ENCODE measurements around the gene ALS2.
"Not testable (repeated sequence)": the region's sequence is repeated elsewhere in the genome, so short reads cannot be mapped to it uniquely, and the experiment has no call there.

Gene ALS2

DNA sequence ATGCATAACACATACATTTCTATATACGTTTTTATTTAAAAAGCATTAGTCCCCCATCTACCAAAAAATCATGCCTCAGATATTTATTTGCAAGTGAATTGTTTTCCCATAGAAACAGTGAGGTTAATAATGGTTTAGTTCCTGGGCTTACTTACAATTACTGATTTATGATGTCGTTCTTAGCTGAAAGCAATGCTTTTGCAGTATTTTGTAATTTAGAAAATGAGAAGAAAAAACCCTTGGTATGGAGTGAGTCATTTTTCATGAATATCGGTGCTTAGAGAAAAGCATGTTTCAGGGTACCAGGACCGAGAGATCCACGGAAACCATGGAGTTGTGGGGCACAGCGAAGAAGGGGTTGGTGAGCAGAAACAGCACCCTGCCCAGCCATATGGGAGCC is 13.6 kb upstream of the ALS2 start:
- no peak for DNase-seq (ENCODE audit: low read depth, low spot score)

DNA sequence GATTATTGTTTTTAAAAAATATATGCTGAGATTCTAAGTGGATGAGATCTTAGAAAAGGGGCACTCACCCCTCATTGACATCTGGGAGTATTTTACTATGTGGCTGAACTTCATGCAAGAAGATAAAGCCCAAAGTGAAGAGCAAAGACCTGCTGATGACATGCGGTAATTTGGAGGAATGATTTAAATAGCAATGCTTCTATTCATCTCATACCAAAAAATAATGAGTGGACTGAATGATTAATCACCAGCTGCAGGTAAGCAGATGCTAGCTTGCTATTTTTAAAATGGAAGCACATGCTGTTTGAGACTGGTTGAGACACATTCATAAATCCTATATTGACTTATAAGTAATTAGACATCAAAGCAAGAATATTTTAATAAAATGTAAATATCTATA is 12.9 kb upstream of the ALS2 start:
- no peak for DNase-seq (ENCODE audit: low read depth, low spot score)

DNA sequence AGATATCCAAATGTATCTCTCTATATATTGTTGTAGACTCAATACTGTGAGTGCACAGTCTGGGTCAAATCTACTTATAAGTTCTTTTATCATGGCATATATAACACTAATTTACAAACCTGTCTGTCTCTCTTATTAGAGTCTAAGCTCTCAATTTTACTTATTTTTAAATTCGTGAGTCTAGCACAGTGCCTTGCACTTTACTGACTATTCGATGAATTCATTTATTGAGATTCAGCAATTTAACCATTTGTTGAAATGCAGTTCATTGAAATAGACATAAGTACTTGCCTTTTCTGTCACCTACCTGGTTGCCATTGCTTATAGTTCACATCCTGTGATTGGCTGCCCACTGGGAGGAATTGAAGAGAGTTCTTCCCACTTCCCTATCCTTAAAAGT is 10.3 kb upstream of the ALS2 start:
- no peak for DNase-seq (ENCODE audit: low read depth, low spot score)

DNA sequence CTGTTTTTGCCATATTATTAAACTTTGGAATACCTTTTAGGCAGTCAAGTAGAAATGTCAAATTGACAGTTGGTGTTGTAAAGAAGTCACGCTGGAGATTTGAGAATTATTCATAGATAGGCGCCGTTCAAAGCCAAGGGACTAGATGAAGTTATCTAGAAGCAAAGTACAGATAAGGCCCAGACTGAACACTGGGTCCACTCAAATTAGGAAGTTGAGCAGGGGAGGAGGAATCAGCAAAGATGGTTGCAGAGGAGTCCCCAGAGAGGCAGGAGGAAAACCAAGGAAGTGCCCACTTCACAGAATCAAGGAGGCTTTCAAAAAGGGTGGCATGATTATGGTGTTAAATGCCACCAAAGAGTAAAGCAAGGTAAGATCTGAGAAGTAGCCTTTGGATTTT is 9.6 kb upstream of the ALS2 start:
- DNase-seq (ENCODE audit: low read depth, low spot score), result no peak

DNA sequence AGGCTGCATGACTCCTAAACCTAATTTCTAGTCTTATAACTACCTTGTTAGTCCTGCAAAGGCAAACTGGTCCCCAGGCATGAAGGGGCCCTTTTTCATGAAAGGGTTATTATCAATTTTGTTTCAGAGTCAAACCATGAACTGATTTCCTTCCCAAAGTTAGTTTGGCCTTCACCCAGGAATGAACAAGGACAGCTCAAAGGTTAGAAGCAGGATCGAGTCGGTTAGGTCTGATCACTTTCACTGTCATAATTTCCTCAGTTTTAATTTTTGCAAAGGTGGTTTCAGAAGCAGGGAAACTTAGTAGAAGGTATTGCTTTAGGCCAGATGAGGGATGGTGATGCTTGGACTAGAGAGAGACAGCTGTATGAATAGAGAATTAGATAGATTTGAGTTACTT is 8.7 kb upstream of the ALS2 start:
- no peak for DNase-seq (ENCODE audit: low read depth, low spot score)

DNA sequence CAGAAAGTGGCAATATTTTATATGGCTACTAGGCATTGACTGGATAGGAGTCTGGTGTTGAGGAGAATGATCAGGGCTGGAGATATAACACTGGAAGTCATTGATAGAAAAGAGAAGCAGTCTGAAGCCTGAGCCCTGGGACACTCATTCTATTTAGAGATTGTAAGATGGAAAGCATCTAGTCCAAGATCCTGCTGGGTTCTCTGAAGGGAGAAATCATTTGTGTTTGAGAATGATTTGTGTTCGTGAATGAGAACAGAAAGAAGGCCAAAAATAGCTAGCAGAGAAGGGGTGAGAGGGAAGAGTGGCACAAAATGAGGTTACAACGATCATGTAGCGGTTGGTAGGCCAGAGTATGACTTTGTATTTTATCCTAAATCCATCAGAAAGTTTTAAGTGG is 7.6 kb upstream of the ALS2 start:
- DNase-seq (ENCODE audit: low read depth, low spot score), result no peak

DNA sequence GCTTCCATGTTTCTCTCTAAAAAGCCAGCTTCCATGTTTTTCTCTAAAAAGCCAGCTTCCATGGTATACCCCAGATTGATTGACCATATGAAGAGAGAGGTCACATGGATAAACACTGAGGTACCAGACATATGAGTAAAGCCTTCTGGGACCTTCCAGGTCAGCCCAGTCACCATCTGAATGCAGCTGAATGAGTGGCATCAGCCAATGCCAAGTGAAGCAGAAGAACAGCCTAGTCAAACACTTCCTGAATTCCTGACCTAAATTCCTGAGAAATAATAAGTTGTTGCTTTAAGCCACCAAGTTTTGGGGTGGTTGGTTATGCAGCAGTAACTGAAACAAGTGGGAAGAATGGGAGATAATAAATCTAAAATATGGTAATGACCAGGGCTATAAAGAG is 5.7 kb upstream of the ALS2 start:
- DNase-seq (ENCODE audit: low read depth, low spot score), result no peak

DNA sequence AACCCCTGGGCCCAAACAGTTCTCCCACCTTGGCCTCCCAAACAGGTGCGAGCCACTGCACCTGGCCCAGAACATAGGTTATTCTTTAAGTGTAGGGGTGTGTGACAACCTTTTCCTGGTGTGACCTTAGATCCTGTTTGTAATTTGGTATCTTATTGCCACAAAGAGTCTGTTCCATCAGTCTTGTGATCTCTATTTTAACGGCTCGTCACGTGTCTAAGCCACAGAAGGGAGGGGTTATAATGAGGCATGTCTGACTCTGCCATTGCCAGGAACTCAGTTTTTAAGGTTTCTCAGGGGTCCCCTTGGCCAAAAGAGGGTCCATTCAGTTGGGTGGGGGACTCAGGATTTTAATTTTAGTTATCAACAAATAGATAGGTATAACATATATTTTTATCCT is 4.4 kb upstream of the ALS2 start:
- DNase-seq (ENCODE audit: low read depth, low spot score), result no peak

DNA sequence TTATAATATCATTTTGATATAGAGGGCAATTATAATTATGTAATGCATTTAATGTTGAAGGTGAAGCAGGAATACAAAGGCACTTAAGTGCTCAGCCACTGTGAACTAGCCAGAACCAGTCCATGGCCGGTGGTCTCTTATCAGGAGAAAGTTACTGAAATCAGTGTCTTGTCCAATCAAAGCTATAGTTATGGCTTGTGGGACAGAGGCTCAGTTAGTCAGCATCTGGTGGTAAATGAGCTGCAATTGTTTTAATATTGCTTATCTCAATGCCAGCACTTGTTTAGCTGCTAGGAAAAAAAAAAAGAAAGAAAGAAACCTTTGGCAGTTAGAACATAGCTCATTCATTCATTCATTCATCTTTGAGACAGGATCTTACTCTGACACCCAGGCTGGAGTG is 3.8 kb upstream of the ALS2 start:
- DNase-seq (ENCODE audit: low read depth, low spot score), result no peak

DNA sequence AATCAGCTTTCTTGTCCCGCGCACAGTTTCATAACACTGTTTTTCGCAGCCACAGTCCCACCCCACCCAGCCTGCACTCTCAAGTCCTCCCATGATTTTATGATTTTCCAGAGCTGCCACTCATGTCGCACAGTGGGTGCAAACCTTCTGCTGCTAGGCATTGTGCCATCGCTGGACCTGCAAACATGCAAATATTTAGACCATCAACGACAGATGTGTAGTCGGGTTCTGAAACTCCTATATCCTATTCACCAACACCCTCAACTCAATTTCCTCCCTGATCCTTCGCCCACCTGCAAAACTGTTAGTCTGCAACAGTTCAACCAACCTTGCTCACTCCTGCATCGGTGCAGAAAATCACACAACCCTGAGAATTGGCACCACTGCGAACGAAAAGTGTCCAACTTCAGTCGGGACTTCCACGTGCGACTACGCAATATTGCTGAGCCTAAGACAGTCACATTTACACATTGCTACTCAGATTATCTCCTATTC is 871 bp upstream of the ALS2 start:
- no peak for DNase-seq (ENCODE audit: low read depth, low spot score)

DNA sequence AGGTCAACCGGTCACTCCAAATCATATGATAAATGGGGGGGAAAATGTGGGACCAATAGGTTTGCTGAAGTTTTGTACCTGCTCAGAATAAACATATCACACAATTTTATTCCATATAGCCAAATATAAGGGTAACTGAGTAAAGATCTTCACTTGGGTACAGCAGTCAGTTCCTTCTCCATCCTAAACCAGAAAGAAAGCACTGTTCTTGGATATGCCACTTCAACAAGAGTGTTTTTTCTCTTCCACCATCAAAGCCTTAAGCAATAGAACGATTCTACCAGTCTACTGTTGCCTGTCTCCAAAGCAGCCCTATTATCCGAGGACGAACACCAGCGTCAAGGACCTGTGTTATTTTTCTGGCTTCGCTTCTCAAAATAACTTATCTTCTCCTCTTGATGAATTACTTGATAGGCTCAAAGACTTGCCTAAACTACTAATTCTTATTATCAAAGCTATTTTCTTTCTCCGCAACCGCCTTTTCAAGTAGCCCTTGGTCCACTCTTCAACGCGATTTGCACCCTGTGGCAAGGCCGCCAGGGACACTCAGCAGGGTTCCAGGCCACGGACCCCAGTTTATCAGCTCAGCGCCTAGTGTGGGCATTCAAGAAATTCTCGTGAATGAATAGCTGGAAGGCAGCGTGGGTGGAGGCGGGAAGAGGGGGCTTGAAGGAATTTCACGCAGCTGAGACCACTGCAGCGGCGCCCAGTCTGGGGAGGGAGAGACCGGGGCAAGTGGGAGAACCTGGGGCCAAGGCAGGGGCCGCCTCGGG is 646 bp downstream of the ALS2 start:
- no peak for DNase-seq (ENCODE audit: low read depth, low spot score)

DNA sequence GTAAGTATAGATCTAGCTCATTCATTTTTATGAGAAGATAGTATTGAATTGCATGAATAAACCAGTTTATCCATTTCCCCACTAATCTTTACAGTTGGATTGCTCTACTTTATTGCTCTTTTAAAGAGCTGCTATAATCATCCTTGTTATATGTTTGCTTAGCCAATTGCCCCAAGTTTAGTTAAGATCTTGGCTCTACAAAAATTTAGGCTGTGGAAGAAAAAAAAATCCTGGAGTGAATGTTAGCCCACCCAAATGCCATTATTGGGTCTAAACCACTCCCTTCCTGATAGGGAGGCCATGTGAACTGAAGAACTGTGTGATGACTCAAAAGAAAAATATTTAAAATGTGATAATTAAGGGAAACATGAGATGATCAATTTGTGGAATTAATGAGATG is 2.9 kb downstream of the ALS2 start:
- no peak for DNase-seq (ENCODE audit: low read depth, low spot score)

DNA sequence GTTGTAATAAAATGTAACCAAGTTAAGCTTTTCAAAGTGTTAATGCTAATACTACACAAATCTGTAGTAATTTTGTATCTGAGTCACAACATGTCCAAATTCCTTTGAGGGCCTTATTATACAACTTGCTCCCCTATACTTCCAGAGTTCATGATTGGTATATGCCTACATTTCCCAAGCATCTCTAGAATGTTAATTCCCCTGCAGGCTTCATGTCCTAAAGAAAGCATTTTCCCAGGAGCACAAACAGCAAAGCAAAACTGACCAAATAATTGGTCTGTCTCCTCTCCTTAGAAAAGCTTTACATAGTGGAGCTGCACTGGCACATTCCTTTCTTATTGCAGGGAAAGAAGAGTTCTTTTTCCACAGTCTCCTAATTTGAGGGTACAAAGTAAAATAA is 3.7 kb downstream of the ALS2 start:
- no peak for DNase-seq (ENCODE audit: low read depth, low spot score)

DNA sequence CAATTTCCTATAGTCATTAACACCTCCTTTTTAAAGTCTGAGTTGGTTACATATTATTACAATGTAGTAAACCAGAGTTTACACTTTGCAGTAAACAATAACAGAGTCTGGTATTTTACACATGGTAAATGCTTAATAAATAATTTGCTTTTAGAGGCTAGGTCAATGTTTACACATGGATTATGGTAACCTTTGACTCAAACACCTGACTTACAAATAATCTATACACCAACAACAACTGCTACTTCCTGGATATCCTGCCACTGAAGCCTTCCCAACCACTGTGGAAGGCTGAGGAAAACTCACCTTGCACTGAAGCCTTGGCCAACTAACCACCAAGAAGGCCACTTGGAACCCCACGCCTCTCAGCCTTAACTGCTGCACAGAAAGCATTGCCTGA is 5.4 kb downstream of the ALS2 start:
- DNase-seq (ENCODE audit: low read depth, low spot score), result no peak

DNA sequence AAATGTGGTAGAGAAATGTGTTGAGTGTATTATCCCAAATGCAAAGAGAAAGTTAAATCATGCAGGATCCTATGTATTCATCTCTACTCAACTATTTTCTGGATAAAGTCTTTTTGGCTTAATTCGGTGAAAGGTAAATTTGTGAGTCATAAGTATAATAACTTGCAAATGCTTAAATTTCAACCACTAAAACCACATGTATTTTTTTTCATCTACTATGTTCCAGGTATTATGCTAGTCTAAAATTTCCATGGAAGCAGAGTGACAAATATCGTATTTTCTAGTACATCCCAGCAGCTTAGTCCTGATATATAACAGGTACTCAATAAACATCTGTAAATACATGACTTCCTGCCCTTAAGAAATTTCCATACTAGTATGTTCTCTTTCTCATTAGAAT is 6.2 kb downstream of the ALS2 start:
- no peak for DNase-seq (ENCODE audit: low read depth, low spot score)

DNA sequence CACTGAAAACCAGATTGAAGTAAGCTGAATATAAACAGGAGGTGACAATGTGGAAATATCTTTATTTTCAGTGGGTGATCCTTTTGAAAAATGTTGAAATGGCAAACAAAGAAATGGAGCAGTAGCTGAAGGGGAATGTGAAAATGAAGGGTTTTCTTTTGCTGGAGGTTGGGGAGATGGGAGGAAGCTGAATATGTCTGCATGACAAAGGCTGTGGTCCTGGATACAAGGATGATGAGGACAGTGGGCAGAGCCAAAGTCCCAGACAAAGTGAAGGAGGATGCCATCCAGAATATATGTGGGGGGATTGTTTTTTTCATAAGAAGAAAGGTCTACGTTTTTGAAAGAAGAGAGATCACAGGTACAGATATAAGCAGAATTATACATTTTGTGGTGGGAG is 6.7 kb downstream of the ALS2 start:
- no peak for DNase-seq (ENCODE audit: low read depth, low spot score)

DNA sequence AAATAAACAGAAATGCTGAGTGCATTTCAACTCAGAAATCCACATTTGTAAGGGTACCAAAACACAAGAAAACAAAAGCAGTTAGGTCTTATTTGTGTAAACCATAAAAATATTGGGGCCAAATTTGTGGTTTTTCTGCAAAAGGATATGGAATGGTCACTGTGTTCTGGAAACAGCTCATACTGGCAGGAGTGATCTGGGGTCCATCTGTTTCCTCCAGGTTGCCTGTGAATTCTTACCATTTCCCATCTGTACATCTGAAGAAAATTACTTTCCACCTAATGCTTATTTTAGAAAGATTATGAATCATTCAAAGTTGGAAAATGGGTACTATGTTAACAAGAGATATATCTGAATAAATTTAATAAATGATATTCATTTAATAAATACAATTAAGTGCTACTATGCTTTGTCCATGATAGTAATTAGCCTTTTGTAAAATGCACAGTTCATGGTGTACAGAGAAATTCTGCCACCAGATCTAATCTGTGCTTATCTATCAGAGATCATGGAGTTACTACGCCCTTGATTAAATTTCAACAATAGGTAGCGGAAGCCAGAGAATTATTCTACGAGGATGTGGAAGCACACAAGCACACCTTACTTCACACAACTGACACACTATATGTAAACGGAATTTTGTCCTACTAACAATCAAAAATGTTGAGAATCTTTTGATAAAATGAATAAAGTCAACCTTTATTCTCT is 10.9 kb downstream of the ALS2 start:
- DNase-seq (ENCODE audit: low read depth, low spot score), result no peak

DNA sequence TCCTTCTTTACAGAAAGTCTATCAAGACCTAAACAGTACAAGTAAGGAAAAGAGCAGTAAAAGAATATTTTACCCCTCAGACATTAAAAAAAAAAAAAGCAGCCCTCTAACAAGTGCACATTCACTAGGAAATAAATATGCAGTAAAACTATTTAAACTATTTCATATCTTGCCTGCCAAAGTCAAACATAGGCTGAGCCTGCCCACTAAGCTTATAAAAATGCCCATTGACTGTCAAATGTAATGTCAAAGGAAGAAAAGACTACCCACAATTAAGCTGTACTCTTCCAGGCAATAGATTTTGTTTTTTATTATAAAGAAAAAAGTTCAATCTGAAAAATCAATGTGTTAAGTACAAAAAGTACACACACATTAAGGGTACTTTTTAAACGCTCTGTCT is 11.8 kb downstream of the ALS2 start:
- DNase-seq (ENCODE audit: low read depth, low spot score), result no peak

DNA sequence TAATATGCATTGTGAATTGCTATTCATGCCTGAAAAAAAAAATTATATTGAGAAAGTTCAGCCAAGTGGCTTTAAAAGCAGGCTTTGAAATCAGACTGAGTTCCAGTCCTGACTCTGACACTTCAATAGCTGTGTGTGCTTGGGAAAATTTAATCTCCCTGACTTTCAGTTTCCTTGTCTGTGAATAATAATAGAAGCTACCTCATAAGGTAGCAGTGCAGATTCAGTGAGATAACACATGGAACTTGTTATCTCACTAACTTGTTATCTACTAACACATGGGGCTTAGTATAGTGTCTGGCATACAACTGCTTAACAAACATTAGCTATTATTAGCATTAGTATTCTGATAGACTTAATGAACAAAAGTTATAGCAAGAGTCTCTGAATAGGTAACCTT is 14.9 kb downstream of the ALS2 start:
- DNase-seq (ENCODE audit: low read depth, low spot score), result no peak

DNA sequence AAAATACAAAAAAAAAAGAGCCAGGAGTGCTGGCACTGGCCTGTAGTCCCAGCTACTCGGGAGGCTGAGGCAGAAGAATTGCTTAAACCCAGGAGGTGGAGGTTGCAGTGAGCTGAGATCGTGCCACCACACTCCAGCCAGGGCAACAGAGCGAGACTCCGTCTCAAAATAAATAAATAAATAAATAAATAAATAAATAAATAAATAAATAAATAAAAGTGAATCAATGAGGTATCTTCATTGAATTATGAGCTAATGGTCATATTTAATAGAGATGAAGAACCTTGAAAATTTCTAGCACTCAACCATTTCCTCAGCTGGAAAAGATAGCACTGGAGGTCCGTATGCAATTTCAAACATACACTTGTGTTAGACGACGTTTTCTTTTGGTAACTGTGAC is 16.3 kb downstream of the ALS2 start:
- not testable (repeated sequence) for DNase-seq (ENCODE audit: low read depth, low spot score)

DNA sequence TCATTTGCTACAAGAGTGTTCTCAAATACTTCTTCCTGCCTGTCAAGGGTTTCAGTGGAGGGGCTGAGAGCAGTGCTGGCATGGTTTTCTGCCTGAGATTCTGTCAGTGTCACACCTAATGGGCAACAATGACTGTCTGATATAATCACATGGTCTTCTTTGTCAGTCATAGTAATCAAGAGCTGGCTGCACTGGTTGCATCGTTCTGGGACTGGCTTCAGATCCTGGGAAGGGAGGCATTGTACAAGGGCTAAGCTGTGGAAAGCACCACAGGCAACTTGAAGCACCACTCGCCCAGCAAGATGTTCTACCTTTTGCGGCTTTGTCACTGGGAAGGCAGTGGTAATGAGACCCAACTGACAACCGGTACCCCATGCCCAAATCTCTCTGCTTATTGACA is 19.6 kb downstream of the ALS2 start:
- no peak for DNase-seq (ENCODE audit: low read depth, low spot score)

DNA sequence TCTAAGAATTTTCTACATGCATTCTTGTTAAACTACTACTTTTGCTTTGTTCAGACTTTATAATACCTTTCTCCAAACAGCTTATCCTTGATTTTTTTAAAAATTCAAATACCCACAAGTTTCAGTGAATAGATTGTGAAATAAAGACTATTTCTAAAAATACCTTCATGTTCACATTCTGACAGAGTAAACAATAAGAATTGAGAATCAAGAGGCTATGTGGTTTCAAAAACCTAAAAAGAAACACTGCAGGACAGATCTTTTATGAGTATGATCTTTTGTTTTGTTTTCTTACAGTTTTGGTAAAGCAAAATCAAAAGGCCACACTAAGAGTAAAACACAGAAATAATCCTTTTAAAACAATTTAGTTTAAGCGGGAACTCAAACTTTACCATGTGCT is 21.2 kb downstream of the ALS2 start:
- DNase-seq (ENCODE audit: low read depth, low spot score), result no peak

DNA sequence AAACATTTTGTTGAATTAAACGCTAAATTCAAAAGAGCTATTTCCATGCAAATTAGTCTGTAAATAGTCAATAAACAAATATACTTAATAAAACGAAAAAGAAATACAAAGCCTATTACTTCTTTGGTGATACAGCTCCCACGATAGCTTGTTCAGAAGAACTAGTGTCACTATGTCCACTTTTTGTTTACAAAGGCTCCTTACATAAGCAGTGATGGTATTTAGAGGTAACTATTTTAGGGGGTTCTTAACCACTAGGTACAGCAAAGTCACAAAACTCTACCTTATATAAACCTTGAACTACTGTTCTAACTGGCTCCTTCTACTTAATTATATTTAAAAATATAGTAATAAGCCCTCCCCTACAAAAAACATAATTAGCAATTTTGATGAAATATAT is 21.9 kb downstream of the ALS2 start:
- DNase-seq (ENCODE audit: low read depth, low spot score), result no peak
